CD14-positive monocyte (primary cell): ENCODE measurements around the gene LRRFIP1. TPM values are rescaled to one million over a fixed set of nuclear protein-coding genes. Genes with fewer than 3 reads are reported as not detected.
"Not testable (repeated sequence)": the region's sequence is repeated elsewhere in the genome, so short reads cannot be mapped to it uniquely, and the experiment has no call there.

ENCODE experiments used
- DNase-seq, 3 donors: peaks; one replicate each; pipeline ENCODE4 v3.0.0-alpha.2; 2011 to 2022
- H2AFZ ChIP-seq: 2 replicates; pipeline ENCODE4 v1.6.0; 2012; ENCODE audit warnings: mild to moderate bottlenecking, low read depth, low read length, inconsistent platforms; ENCODE audit not compliant: insufficient read depth, poor library complexity, severe bottlenecking
- H3K27ac ChIP-seq, 2 donors: 1 replicate in 1 of 2; 2 replicates in 1 of 2; pipeline ENCODE4 v1.5.1; 2012 to 2013; ENCODE audit warnings: low read length in 2 of 2, control low read depth in 1 of 2, inconsistent platforms in 1 of 2, low read depth in 1 of 2, mild to moderate bottlenecking in 1 of 2
- H3K27me3 ChIP-seq, 2 donors: one replicate each; pipeline versions ENCODE4 v1.6.0 to v1.6.1; 2011 to 2013; ENCODE audit warnings: low read length in 2 of 2; ENCODE audit not compliant: control insufficient read depth in 2 of 2, insufficient read depth in 2 of 2
- H3K36me3 ChIP-seq, 2 donors: replicated peaks in 1 of 2; 1 replicate in 1 of 2; 2 replicates in 1 of 2; pipeline versions ENCODE4 v1.5.1 to v1.6.1; 2012 to 2013; ENCODE audit warnings: low read length in 2 of 2, control low read depth in 1 of 2, inconsistent platforms in 1 of 2, mild to moderate bottlenecking in 1 of 2; ENCODE audit not compliant: insufficient read depth in 2 of 2, control insufficient read depth in 1 of 2
- H3K4me1 ChIP-seq, 2 donors: 1 replicate in 1 of 2; 2 replicates in 1 of 2; pipeline versions ENCODE4 v1.5.1 to v1.6.1; 2012 to 2013; ENCODE audit warnings: low read length in 2 of 2, control low read depth in 1 of 2, inconsistent platforms in 1 of 2, mild to moderate bottlenecking in 1 of 2, moderate library complexity in 1 of 2; ENCODE audit not compliant: insufficient read depth in 2 of 2, control insufficient read depth in 1 of 2
- H3K4me2 ChIP-seq: replicated peaks from 2 replicates; pipeline ENCODE3; 2012; ENCODE audit warnings: low read length, moderate library complexity, mild to moderate bottlenecking; ENCODE audit not compliant: poor library complexity, severe bottlenecking; ENCODE audit errors: extremely low read depth
- H3K4me3 ChIP-seq, 3 experiments: fragments of 200-600 bp in 1 of 3; sonication (generic) in 1 of 3; replicated peaks in 1 of 3; 1 replicate in 2 of 3; 2 replicates in 1 of 3; pipeline ENCODE4 v1.5.1; 2011 to 2013; ENCODE audit warnings: low read length in 3 of 3, mild to moderate bottlenecking in 3 of 3, control low read depth in 2 of 3, low read depth in 2 of 3, inconsistent platforms in 1 of 3, moderate library complexity in 1 of 3
- H3K79me2 ChIP-seq: 2 replicates; pipeline ENCODE4 v1.6.0; 2012; ENCODE audit warnings: mild to moderate bottlenecking, control low read depth, inconsistent platforms, low read length, moderate library complexity; ENCODE audit not compliant: insufficient read depth
- H3K9ac ChIP-seq: 2 replicates; pipeline ENCODE4 v1.6.0; 2017; ENCODE audit warnings: low read length, mild to moderate bottlenecking; ENCODE audit not compliant: insufficient read depth, poor library complexity, severe bottlenecking
- H3K9me3 ChIP-seq, 2 donors: replicated peaks in 1 of 2; 1 replicate in 1 of 2; 2 replicates in 1 of 2; pipeline versions ENCODE4 v1.5.1 to v1.6.1; 2012 to 2013; ENCODE audit warnings: low read length in 2 of 2, control low read depth in 1 of 2; ENCODE audit not compliant: control insufficient read depth in 1 of 2, insufficient read depth in 1 of 2
- H4K20me1 ChIP-seq: 2 replicates; pipeline ENCODE4 v1.6.0; 2012; ENCODE audit warnings: mild to moderate bottlenecking, low read length, control low read depth, moderate library complexity; ENCODE audit not compliant: insufficient read depth
- H3K27ac Mint-ChIP-seq, 7 donors: one replicate each; pipeline ENCODE4 v1.8.0; 2020; ENCODE audit warnings: mild to moderate bottlenecking in 7 of 7, mixed read lengths in 7 of 7, moderate library complexity in 6 of 7, inconsistent platforms in 2 of 7
- H3K27me3 Mint-ChIP-seq, 3 donors: one replicate each; pipeline ENCODE4 v1.8.0; 2021 to 2022; ENCODE audit warnings: low read depth in 3 of 3, mild to moderate bottlenecking in 3 of 3, mixed read lengths in 3 of 3, moderate library complexity in 3 of 3, inconsistent platforms in 1 of 3
- H3K36me3 Mint-ChIP-seq, 2 donors: one replicate each; pipeline ENCODE4 v1.8.0; 2020; ENCODE audit warnings: mixed read lengths in 2 of 2, inconsistent platforms in 1 of 2, mild to moderate bottlenecking in 1 of 2
- H3K4me1 Mint-ChIP-seq: one replicate; pipeline ENCODE4 v1.8.0; 2020; ENCODE audit warnings: mild to moderate bottlenecking, mixed read lengths
- H3K4me3 Mint-ChIP-seq, 2 donors: one replicate each; pipeline ENCODE4 v1.8.0; 2020; ENCODE audit warnings: mild to moderate bottlenecking in 2 of 2, mixed read lengths in 2 of 2, moderate library complexity in 1 of 2
- H3K9me3 Mint-ChIP-seq, 7 donors: one replicate each; pipeline ENCODE4 v1.8.0; 2020 to 2022; ENCODE audit warnings: mixed read lengths in 7 of 7, mild to moderate bottlenecking in 6 of 7, moderate library complexity in 6 of 7, inconsistent platforms in 2 of 7
- WGBS: methylation state at CpG from one replicate; pipeline ENCODE4 v1.1.5; 2013; ENCODE audit warnings: missing lambda C conversion rate; ENCODE audit not compliant: insufficient coverage; 5-methylcytosine and 5-hydroxymethylcytosine counted together
- intact Hi-C, 2 donors: fragments of 100-400 bp; cut with micrococcal nuclease; formaldehyde crosslinking; loops; one replicate each; pipeline versions ENCODE4 v1.15.0 to v1.15.1; 2023
- polyA plus RNA-seq, 3 donors: library from polyadenylated mRNA; depleted of rRNA in 1 of 3; unstranded in 2 of 3; stranded (reverse) in 1 of 3; fragments of 300-500 nt in 2 of 3; fragments of >200 nt in 1 of 3; fragmentation: Illumina TruSeq in 2 of 3; gene quantifications; 1 replicate in 2 of 3; 2 replicates in 1 of 3; pipeline ENCODE4 v1.2.3, GENCODE V29; 2012 to 2021
- TF ChIP-seq, protein P1 (sequence below): fragments of 200-600 bp; IDR thresholded peaks from one replicate; pipeline ENCODE4 v1.8.0; 2022; ENCODE audit warnings: antibody characterized with exemption, mild to moderate bottlenecking

The LRRFIP1 gene
- polyA plus RNA-seq, 3 donors: 67.3 to 148 (median 98.3) TPM

DNA sequence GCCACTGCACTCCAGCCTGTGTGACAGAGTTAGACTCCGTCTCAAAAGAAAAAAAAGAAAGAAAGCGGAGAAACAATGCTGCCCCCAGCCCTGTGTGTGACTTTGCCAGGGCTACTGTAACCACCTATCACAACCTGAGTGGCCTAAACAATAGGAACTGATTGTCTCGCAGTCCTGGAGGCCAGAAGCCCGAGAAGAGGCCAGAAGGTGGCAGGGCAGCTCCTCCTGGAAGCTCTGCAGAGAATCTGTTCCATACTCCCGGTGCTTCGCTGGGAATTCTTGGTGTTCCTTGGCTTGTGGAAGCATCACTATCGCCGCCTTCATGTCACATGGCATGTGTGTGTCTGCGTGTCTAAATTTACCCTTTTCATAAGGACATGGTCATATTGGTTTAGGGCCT is 22.4 kb upstream of the LRRFIP1 start:
- no peaks in the 10 kb centered on the region for H3K79me2 ChIP-seq
- peaks cover 26% of the 10 kb centered on the region for H3K4me1 Mint-ChIP-seq
- H3K4me3 Mint-ChIP-seq: no peak overlapping the region

DNA sequence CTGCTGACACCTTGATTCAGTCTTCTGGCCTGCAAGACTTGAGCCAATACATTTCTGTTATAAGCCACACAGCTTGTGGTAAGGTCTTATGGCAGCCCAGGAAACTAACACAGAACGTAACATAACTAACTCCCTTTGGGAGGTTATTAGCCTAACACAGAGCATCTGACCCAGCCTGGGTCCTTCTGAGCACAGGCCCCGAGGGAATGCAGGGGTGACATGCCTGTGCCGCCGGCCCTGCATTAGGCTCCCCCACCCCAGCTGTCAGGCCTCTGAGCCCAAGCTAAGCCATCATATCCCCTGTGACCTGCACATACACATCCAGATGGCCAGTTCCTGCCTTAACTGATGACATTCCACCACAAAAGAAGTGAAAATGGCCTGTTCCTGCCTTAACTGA is 20.9 kb upstream of the LRRFIP1 start:
- not testable (repeated sequence) for H3K4me3 Mint-ChIP-seq, H3K79me2 ChIP-seq, DNase-seq, H3K36me3 ChIP-seq, H3K4me2 ChIP-seq, H2AFZ ChIP-seq, H3K4me3 ChIP-seq, H3K9me3 Mint-ChIP-seq, H3K36me3 Mint-ChIP-seq, H4K20me1 ChIP-seq, H3K9ac ChIP-seq, H3K27ac Mint-ChIP-seq, H3K27me3 ChIP-seq, H3K9me3 ChIP-seq, H3K27ac ChIP-seq
- intact Hi-C loops: loop anchor here in 1 of 2 donors (10.0 kb wide), 1 partner anchor 58 kb away; no protein-coding TSS in a partner anchor
- peaks cover 18% of the 10 kb centered on the region in 2 donors for H3K4me1 ChIP-seq
- Mint-ChIP-seq H3K27me3 (peaks cover 3 to 13% (median 10%) of the 10 kb centered on the region in 3 donors), H3K4me1 (peaks cover 20% of the 10 kb centered on the region)
- 95% methylated on average over 4 of the region's 4 CpGs for WGBS

More for the DNA sequence above, 22.4 kb upstream of the LRRFIP1 start:
- no peaks in the 10 kb centered on the region for H3K9me3 ChIP-seq
- H3K4me2 ChIP-seq: no peak overlapping the region
- peaks cover 2 to 6% of the 10 kb centered on the region in 2 donors for H3K36me3 Mint-ChIP-seq
- intact Hi-C loops: loop anchor here in 1 of 2 donors (10.0 kb wide), 1 partner anchor 60 kb away; no protein-coding TSS in a partner anchor
- H3K27ac Mint-ChIP-seq: peak overlapping the region in 4 of 7 donors; percentile 24 to 60 (median 40)
- H3K27ac ChIP-seq: no peak overlapping the region
- 81% methylated on average over 5 of the region's 9 CpGs for WGBS
- H4K20me1 ChIP-seq: no peaks in the 10 kb centered on the region
- no peak overlapping the region for H3K9ac ChIP-seq
- peaks cover 18% of the 10 kb centered on the region in 2 donors for H3K4me1 ChIP-seq
- peaks cover 0 to 4% (median 0%) of the 10 kb centered on the region in 7 donors for H3K9me3 Mint-ChIP-seq
- H2AFZ ChIP-seq: no peak overlapping the region
- DNase-seq: no peak
- H3K27me3 ChIP-seq: no peaks in the 10 kb centered on the region
- TF ChIP-seq, protein P1, sequence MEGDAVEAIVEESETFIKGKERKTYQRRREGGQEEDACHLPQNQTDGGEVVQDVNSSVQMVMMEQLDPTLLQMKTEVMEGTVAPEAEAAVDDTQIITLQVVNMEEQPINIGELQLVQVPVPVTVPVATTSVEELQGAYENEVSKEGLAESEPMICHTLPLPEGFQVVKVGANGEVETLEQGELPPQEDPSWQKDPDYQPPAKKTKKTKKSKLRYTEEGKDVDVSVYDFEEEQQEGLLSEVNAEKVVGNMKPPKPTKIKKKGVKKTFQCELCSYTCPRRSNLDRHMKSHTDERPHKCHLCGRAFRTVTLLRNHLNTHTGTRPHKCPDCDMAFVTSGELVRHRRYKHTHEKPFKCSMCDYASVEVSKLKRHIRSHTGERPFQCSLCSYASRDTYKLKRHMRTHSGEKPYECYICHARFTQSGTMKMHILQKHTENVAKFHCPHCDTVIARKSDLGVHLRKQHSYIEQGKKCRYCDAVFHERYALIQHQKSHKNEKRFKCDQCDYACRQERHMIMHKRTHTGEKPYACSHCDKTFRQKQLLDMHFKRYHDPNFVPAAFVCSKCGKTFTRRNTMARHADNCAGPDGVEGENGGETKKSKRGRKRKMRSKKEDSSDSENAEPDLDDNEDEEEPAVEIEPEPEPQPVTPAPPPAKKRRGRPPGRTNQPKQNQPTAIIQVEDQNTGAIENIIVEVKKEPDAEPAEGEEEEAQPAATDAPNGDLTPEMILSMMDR: no peak
- H3K4me3 ChIP-seq: no peak overlapping the region
- H3K36me3 ChIP-seq: no peaks in the 10 kb centered on the region
- peaks cover 6 to 15% (median 11%) of the 10 kb centered on the region in 3 donors for H3K27me3 Mint-ChIP-seq
